Neural cell (in vitro differentiated cells): ENCODE data around the gene CD160.

ENCODE experiments used
- EP300 ChIP-seq: fragments of 450-650 bp; conservative IDR thresholded peaks from 2 replicates; pipeline ENCODE4 v1.6.1; 2014; ENCODE audit warnings: antibody characterized with exemption, mild to moderate bottlenecking, moderate library complexity; ENCODE audit not compliant: poor library complexity, severe bottlenecking
- EZH2 ChIP-seq: fragments of 200-600, 300-800 bp; shearing (Covaris generic), sonication (generic); IDR thresholded peaks from 2 replicates; pipeline ENCODE4 v1.6.1; 2014; ENCODE audit warnings: antibody characterized with exemption, low read length, borderline replicate concordance, mild to moderate bottlenecking; ENCODE audit not compliant: insufficient read depth, poor library complexity, severe bottlenecking
- MXI1 ChIP-seq: fragments of 450-650 bp; conservative IDR thresholded peaks from 2 replicates; pipeline ENCODE4 v1.6.1; 2014; ENCODE audit warnings: antibody characterized with exemption, mild to moderate bottlenecking; ENCODE audit not compliant: poor library complexity, severe bottlenecking
- RAD21 ChIP-seq: fragments of 450-650 bp; conservative IDR thresholded peaks from 2 replicates; pipeline ENCODE4 v1.6.1; 2014; ENCODE audit warnings: antibody characterized with exemption, mild to moderate bottlenecking, moderate library complexity
- TF ChIP-seq, protein P1 (sequence below): fragments of 450-650 bp; IDR thresholded peaks from 2 replicates; pipeline ENCODE4 v1.5.1; 2014; ENCODE audit warnings: antibody characterized with exemption, mild to moderate bottlenecking, moderate library complexity; ENCODE audit not compliant: poor library complexity, severe bottlenecking
- TF ChIP-seq, protein P2 (sequence below): IDR thresholded peaks from 2 replicates; pipeline ENCODE4 v1.6.1; 2012; ENCODE audit warnings: borderline replicate concordance

DNA sequence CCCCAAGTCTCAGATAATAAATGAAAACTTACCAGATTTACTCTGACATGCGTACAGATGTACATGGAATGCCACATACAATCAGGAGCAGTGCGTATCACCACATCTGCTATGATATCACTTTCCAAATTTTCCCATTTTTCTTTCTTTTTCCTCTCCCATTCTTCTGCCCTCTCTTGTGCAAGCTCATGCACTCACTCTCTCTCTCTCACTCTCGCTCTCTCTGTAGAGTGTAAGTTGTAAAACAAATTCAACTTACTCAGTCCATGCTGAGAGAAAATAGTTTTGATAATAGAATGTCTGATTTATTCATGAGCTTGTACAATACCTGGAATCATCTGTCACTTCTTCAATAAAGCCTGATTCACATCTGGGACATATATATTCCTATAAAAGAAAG, 69.3 kb downstream of the CD160 start:
- TF ChIP-seq, protein P1, sequence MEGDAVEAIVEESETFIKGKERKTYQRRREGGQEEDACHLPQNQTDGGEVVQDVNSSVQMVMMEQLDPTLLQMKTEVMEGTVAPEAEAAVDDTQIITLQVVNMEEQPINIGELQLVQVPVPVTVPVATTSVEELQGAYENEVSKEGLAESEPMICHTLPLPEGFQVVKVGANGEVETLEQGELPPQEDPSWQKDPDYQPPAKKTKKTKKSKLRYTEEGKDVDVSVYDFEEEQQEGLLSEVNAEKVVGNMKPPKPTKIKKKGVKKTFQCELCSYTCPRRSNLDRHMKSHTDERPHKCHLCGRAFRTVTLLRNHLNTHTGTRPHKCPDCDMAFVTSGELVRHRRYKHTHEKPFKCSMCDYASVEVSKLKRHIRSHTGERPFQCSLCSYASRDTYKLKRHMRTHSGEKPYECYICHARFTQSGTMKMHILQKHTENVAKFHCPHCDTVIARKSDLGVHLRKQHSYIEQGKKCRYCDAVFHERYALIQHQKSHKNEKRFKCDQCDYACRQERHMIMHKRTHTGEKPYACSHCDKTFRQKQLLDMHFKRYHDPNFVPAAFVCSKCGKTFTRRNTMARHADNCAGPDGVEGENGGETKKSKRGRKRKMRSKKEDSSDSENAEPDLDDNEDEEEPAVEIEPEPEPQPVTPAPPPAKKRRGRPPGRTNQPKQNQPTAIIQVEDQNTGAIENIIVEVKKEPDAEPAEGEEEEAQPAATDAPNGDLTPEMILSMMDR = no peak
- TF ChIP-seq MXI1 (no peak), EZH2 (no peak), EP300 (no peak), RAD21 (no peak)
- TF ChIP-seq, protein P2, sequence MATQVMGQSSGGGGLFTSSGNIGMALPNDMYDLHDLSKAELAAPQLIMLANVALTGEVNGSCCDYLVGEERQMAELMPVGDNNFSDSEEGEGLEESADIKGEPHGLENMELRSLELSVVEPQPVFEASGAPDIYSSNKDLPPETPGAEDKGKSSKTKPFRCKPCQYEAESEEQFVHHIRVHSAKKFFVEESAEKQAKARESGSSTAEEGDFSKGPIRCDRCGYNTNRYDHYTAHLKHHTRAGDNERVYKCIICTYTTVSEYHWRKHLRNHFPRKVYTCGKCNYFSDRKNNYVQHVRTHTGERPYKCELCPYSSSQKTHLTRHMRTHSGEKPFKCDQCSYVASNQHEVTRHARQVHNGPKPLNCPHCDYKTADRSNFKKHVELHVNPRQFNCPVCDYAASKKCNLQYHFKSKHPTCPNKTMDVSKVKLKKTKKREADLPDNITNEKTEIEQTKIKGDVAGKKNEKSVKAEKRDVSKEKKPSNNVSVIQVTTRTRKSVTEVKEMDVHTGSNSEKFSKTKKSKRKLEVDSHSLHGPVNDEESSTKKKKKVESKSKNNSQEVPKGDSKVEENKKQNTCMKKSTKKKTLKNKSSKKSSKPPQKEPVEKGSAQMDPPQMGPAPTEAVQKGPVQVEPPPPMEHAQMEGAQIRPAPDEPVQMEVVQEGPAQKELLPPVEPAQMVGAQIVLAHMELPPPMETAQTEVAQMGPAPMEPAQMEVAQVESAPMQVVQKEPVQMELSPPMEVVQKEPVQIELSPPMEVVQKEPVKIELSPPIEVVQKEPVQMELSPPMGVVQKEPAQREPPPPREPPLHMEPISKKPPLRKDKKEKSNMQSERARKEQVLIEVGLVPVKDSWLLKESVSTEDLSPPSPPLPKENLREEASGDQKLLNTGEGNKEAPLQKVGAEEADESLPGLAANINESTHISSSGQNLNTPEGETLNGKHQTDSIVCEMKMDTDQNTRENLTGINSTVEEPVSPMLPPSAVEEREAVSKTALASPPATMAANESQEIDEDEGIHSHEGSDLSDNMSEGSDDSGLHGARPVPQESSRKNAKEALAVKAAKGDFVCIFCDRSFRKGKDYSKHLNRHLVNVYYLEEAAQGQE = no peak
